HG02759 (cell line): ENCODE data around the gene MYH6.

Experiments
- ATAC-seq: cut with Tn5 transposase; IDR thresholded peaks from one replicate; pipeline ENCODE4 v1.9.1; 2021; ENCODE audit warnings: mild to moderate bottlenecking, moderate library complexity; ENCODE audit not compliant: unreplicated experiment

The MYH6 gene

DNA sequence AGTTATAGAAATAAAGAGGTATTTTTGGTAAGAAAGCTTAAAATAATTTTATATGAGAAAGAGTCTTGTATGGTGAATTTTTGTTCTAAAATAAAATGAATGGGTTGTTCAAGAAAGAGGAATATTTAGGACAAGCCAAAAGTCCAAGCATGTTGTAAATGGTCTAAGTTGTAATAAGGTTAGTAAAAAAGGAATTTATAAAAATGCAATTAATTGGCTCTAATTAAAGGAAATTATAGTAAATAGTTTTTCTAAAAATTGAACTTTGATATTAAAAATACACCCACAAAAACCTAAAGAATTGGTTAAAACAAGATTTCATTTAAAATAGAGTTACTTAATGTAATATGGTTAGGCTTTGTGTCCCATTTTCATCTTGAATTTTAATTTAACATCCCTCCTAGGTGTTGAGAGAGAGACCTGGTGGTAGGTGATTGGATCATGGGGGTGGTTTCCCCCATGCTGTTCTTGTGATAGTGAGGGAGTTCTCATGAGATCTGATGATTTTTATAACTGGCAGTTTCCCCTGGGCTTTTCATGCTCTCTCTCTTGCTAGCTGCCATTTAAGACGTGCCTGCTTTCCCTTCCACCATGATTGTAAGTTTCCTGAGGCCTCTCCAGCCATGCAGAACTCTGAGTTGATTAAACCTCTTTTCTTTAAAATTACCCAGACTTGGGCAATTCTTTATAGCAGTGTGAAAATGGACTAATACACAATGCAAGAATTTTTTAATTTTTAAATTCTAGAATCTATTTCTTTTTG lies 68.4 kb downstream of the MYH6 start:
- no peak for ATAC-seq

DNA sequence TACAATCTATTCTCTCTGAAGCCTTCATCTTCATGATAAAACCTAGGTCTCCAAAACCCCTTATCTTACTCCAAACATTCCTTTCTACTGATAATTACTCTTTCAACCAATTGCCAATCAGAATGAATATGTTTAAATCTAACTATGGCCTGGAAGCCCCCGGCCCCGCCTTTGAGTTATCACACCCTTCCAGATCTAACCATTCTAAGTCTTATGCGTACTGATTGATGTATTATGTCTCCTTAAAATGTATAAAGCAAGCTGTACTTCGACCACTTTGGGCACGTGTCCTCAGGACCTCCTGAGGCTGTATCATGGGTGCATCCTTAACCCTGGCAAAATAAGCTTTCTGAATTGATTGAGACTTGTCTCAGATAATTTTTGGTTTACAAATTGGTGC lies 72.5 kb downstream of the MYH6 start:
- ATAC-seq = no peak
